Measurements from ENCODE around the gene KLHL11. TPM values are rescaled to one million over a fixed set of nuclear protein-coding genes. Genes with fewer than 3 reads are reported as not detected.
"Not testable (repeated sequence)": the region's sequence is repeated elsewhere in the genome, so short reads cannot be mapped to it uniquely, and the experiment has no call there.

KLHL11 gene
- total and polyA plus RNA-seq, 5 experiments from 2014 or later = 5.0 to 22.6 (median 6.3) TPM

- H3K36me3 Mint-ChIP-seq = peaks cover 0 to 81% (median 16%) of the 10 kb centered on the region in 3 donors
- not testable (repeated sequence) for H3K4me3 Mint-ChIP-seq, H3K4me1 Mint-ChIP-seq, H3K27me3 Mint-ChIP-seq, H3K9me3 Mint-ChIP-seq, H3K27ac Mint-ChIP-seq, DNase-seq, ATAC-seq
- POLR2A ChIA-PET = interaction anchor here (0.9 kb wide), 1 partner anchor 10 kb away, joined by 3 read pairs; no protein-coding TSS in a partner anchor
These were observed 9.1 kb upstream of the KLHL11 start for GRCh38 chr17:41874293-41874670.

DNA sequence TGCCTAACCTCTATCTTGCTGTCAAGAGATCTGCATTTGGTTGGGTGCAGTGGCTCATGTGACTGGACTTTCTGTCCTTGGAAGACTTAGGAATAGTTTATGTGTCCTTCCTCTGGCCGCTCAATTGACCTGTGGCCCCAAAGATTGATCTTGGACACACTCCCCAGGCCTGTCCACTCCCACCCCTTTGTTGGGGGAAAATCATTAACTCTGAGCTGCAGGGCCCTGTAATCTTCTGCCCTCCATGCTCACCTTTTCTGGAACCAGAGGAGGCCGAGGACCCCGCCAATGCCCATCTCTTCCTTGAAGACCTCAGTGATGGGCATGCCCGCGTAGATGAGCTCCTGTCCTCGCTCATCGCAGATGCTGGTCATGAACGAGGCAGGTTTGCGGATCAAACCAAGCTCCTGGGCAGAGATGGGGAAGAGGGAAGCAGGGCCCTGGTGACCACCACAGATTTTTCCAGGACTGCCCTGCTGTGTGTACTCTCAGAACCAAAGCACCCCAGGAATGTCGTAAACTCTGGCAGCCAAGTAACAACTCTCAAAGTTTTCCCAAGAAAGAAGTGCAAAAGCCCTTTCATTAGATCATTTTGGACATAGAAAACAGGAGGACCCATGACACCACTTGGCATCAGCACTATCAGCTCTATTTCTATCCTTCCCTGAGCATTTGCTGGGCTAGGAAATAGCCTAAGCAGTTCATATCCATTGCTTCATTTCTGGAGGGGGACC, 8.5 kb upstream of the KLHL11 start:
- POLR2A ChIA-PET = interaction anchor here (0.9 kb wide), 1 partner anchor 9 kb away, joined by 3 read pairs; no protein-coding TSS in a partner anchor
- no peak for DNase-seq
- peaks cover 0 to 84% (median 15%) of the 10 kb centered on the region in 3 donors for H3K36me3 Mint-ChIP-seq

DNA sequence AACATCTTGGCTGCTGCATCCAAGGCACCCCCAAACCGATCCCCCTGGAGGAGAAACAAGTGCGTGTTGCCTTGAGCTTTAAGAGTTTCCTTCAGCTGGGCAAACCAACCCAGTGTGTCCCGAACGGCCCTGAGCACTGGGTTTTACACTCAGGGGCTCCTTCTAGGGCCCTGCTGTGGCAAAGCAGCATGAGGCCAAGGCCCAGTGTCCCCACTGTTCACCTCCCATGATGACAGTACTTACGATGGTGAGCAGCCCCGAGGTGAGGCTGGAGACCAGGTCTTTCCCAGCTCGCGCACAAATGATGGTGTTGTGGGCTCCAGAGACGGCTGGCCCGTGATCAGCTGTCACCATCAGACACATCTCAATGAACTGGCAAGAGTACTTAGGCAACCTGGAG, 6.6 kb upstream of the KLHL11 start:
- Mint-ChIP-seq H3K4me1 (peaks cover 0 to 4% (median 2%) of the 10 kb centered on the region in 4 donors), H3K27me3 (no peaks in the 10 kb centered on the region)
- POLR2A ChIA-PET = no interaction called here

More for the DNA sequence above, 8.5 kb upstream of the KLHL11 start:
- no peak overlapping the region for H3K4me3 Mint-ChIP-seq
- no peaks in the 10 kb centered on the region for H3K9me3 Mint-ChIP-seq
- H3K27me3 Mint-ChIP-seq = no peaks in the 10 kb centered on the region
- no peak overlapping the region for H3K27ac Mint-ChIP-seq
- no peak for ATAC-seq
- no peaks in the 10 kb centered on the region for H3K4me1 Mint-ChIP-seq

GRCh38 chr17:41870627-41871026, 5.4 kb upstream of the KLHL11 start:
- DNase-seq (no peak), ATAC-seq (no peak)
- Mint-ChIP-seq H3K9me3 (no peaks in the 10 kb centered on the region), H3K27ac (peak overlapping the region in 1 of 10 donors; percentile 11), H3K36me3 (peaks cover 0 to 74% (median 6%) of the 10 kb centered on the region in 3 donors), H3K4me1 (peaks cover 0 to 4% (median 2%) of the 10 kb centered on the region in 4 donors), H3K4me3 (no peak overlapping the region), H3K27me3 (no peaks in the 10 kb centered on the region)
- POLR2A ChIA-PET = interaction anchor here (1.4 kb wide), 1 partner anchor 48 kb away, joined by 6 read pairs; the partner anchor contains the start of gene ACLY

More for the DNA sequence above, 6.6 kb upstream of the KLHL11 start:
- H3K4me3 Mint-ChIP-seq = no peak overlapping the region
- DNase-seq = no peak
- no peak for ATAC-seq
- H3K9me3 Mint-ChIP-seq = no peaks in the 10 kb centered on the region
- H3K36me3 Mint-ChIP-seq = peaks cover 0 to 79% (median 7%) of the 10 kb centered on the region in 3 donors
- peak overlapping the region in 2 of 10 donors; percentile 19 to 38 for H3K27ac Mint-ChIP-seq

DNA sequence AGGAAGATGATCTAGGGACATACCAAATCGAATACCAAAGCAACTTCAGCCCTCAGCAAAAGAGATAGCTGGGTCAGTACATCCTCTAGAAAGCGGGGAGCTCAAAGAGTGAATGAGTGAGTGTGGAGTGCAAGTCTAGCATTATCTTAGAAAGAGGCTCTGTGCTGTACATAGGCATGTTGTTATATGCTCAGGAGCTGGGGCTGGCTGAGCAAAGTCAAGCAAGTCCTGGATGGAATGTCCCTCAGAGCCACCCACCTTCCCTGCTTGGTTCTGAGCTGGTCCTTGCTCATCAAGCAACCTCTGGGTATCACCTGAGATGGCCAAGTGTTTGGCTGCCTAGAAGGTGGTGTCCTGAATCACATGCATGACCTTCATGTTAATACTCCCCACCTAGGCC, 4.9 kb upstream of the KLHL11 start:
- Mint-ChIP-seq H3K9me3 (no peaks in the 10 kb centered on the region), H3K4me1 (peaks cover 0 to 7% (median 4%) of the 10 kb centered on the region in 4 donors), H3K27ac (peak overlapping the region in 3 of 10 donors; percentile 8 to 34 (median 11)), H3K4me3 (no peak overlapping the region), H3K36me3 (peaks cover 0 to 74% (median 6%) of the 10 kb centered on the region in 3 donors), H3K27me3 (no peaks in the 10 kb centered on the region)
- POLR2A ChIA-PET = interaction anchor here (1.4 kb wide), 1 partner anchor 48 kb away, joined by 6 read pairs; the partner anchor contains the start of gene ACLY
- DNase-seq (no peak), ATAC-seq (no peak)

DNA sequence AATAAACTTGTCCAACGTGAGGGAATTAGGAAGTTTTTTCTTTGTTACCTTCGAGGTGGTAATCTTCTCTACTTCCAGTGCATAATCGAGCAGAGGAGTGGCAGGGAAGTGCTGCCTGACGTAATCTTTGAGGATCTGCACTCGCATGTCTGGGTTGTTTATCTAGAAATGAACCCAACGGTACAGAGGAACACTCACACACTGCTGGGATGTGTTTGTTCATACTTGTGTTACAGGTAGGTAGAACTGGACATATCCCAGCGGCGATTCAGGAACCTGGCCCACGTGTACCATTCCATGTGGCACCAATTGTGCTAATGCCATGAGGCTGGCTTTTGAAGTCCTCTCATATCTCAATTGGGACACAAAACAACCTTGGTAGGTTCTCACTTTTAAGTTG, 4.2 kb upstream of the KLHL11 start:
- Mint-ChIP-seq H3K4me3 (no peak overlapping the region), H3K27ac (peak overlapping the region in 2 of 10 donors; percentile 9 to 29), H3K4me1 (peaks cover 0 to 7% (median 4%) of the 10 kb centered on the region in 4 donors), H3K27me3 (no peaks in the 10 kb centered on the region), H3K9me3 (no peaks in the 10 kb centered on the region), H3K36me3 (peaks cover 0 to 68% (median 4%) of the 10 kb centered on the region in 3 donors)
- DNase-seq (no peak), ATAC-seq (no peak)
- POLR2A ChIA-PET = interaction anchor here (1.4 kb wide), 1 partner anchor 49 kb away, joined by 6 read pairs; the partner anchor contains the start of gene ACLY

DNA sequence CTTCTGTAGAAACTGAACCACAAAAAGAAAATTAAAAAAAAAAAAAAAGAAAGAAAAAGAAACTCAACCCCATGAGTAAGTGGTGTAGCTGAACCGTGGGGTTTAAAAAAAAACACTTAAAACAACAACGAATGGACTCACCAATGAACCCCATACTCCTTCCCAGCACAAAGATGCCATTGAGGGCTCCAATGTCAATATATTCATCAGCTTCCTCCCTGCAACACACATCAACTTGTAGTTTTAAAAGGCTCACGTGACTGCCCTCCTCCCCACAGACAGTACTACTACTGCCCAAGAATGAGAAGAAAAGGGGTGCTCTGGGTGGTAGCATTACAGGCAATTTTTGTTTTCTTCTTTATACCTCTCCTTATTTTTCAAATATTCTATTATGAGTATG, 3.3 kb upstream of the KLHL11 start:
- no peak for DNase-seq
- Mint-ChIP-seq H3K4me3 (no peak overlapping the region), H3K4me1 (peaks cover 0 to 7% (median 4%) of the 10 kb centered on the region in 4 donors), H3K36me3 (peaks cover 0 to 63% (median 4%) of the 10 kb centered on the region in 3 donors), H3K9me3 (no peaks in the 10 kb centered on the region), H3K27me3 (no peaks in the 10 kb centered on the region), H3K27ac (peak overlapping the region in 7 of 10 donors; percentile 31 to 87 (median 70))
- POLR2A ChIA-PET = interaction anchor here (0.6 kb wide), 2 partner anchors 80 to 653 kb away, joined by 4 to 5 read pairs; no protein-coding TSS in a partner anchor
- no peak for ATAC-seq

DNA sequence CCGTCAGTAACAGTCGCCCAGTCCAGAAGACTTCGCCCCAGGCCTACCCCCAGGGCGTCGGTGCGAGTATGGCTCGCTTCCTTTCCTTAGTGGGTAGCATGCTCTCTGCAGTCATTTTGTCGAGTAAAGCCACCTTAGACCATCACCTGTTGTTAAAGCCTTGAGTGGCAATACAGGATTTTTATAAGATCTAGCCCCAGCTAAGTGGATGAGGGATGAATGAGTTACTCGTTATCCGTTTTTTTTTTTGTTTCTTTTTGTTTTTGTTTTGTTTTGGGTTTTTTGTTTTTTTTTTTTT, 322 bp upstream of the KLHL11 start:
- DNase-seq = no peak
- Mint-ChIP-seq H3K27me3 (no peaks in the 10 kb centered on the region), H3K27ac (peak overlapping the region in 4 of 10 donors; percentile 49 to 91 (median 90)), H3K4me1 (peaks cover 11 to 20% (median 18%) of the 10 kb centered on the region in 4 donors), H3K36me3 (peaks cover 0 to 34% (median 0%) of the 10 kb centered on the region in 3 donors), H3K9me3 (no peaks in the 10 kb centered on the region), H3K4me3 (no peak overlapping the region)
- POLR2A ChIA-PET = interaction anchor here (0.6 to 3.2 kb wide), 12 partner anchors 13 to 1589 kb away, joined by 3 to 18 read pairs (median 8); partner anchors contain the start of genes ACLY, CNP, EIF1 and KLHL10
- peak in 1 of 2 donors; percentile 5 for ATAC-seq

DNA sequence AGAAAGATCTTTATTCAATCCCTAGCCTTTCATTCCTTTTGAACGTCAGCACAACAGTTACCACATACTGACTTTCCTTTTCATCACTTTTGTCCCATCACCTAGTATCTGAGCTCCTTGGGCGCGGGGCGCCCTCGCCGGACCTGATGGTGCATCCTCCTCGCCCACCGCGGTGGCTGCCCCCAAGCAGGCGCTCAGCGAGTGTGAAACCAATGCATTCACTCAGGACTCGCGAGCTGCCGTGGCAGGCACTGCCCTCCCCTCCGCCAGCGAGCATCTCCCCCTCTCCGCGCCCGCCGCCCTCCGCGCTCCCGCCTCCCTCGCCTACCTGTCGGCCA, 756 bp downstream of the KLHL11 start:
- no peak overlapping the region for H3K27ac Mint-ChIP-seq
- H3K36me3 Mint-ChIP-seq = peaks cover 0 to 25% (median 0%) of the 10 kb centered on the region in 3 donors
- no peak overlapping the region for H3K4me3 Mint-ChIP-seq
- no peaks in the 10 kb centered on the region for H3K9me3 Mint-ChIP-seq
- H3K27me3 Mint-ChIP-seq = no peaks in the 10 kb centered on the region
- ATAC-seq (peak in 1 of 2 donors; percentile 57), DNase-seq (peak in 1 of 10 donors; percentile 59)
- POLR2A ChIA-PET = interaction anchor here (0.6 to 3.2 kb wide), 18 partner anchors 9 to 1496 kb away, joined by 3 to 18 read pairs (median 4); partner anchors contain the start of genes ACLY, CNP, EIF1 and KLHL10
- peaks cover 13 to 31% (median 26%) of the 10 kb centered on the region in 4 donors for H3K4me1 Mint-ChIP-seq

DNA sequence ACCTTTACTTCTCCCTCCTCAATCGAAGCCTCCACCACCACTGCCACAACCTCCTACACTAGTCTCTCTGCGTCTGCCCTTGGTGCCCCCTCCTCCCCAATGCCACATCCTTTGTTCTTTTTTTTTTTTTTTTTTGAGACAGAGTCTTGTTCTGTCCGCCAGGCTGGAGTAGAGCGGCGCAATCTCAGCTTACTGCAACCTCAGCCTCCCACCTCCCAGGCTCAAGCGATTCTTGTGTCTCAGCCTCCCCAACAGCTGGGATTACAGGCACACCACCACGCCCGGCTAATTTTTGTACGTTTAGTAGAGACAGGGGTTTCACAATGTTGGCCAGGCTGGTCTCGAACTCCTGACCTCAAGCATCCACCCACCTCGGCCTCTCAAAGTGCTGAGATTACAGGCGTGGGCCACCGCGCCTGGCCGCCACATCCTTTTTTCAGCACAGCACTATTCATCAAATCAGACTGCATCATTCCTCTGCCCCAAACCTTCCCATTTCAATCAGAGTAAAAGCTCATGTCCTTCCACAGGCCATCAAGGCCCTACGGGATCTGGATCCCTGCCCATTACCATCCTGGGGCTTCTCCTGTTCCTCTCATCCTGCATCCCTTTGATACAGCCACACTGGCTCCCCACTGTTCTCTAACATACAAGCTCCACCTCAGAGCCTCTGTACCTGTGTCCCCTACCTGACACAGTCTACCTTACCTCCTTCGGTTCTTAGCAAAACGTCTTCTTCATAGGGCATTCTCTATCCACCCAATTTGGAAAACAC, 2.0 kb downstream of the KLHL11 start:
- DNase-seq (peak in 7 of 10 donors; percentile 7 to 66 (median 24)), ATAC-seq (peak; percentile 8 to 30)
- H3K9me3 Mint-ChIP-seq = no peaks in the 10 kb centered on the region
- peaks cover 0 to 13% (median 0%) of the 10 kb centered on the region in 3 donors for H3K36me3 Mint-ChIP-seq
- no peaks in the 10 kb centered on the region for H3K27me3 Mint-ChIP-seq
- POLR2A ChIA-PET = interaction anchor here (0.9 to 3.2 kb wide), 8 partner anchors 15 to 174 kb away, joined by 3 to 18 read pairs (median 4); partner anchors contain the start of genes ACLY, EIF1, KLHL10 and NT5C3B
- H3K4me1 Mint-ChIP-seq = peaks cover 13 to 33% (median 30%) of the 10 kb centered on the region in 4 donors
- no peak overlapping the region for H3K4me3 Mint-ChIP-seq
- no peak overlapping the region for H3K27ac Mint-ChIP-seq

- Mint-ChIP-seq H3K36me3 (peaks cover 0 to 7% (median 0%) of the 10 kb centered on the region in 3 donors), H3K27ac (peak overlapping the region in 3 of 10 donors; percentile 11 to 34 (median 29)), H3K9me3 (no peaks in the 10 kb centered on the region), H3K4me1 (peaks cover 12 to 37% (median 34%) of the 10 kb centered on the region in 4 donors), H3K27me3 (no peaks in the 10 kb centered on the region), H3K4me3 (peak overlapping the region in 5 of 10 donors; percentile 16 to 52 (median 37))
- POLR2A ChIA-PET = interaction anchor here (1.1 kb wide), 1 partner anchor 25 kb away, joined by 3 read pairs; the partner anchor contains the start of gene NT5C3B
- ATAC-seq (no peak), DNase-seq (no peak)
These were observed 4.8 kb downstream of the KLHL11 start for GRCh38 chr17:41860254-41860931.

DNA sequence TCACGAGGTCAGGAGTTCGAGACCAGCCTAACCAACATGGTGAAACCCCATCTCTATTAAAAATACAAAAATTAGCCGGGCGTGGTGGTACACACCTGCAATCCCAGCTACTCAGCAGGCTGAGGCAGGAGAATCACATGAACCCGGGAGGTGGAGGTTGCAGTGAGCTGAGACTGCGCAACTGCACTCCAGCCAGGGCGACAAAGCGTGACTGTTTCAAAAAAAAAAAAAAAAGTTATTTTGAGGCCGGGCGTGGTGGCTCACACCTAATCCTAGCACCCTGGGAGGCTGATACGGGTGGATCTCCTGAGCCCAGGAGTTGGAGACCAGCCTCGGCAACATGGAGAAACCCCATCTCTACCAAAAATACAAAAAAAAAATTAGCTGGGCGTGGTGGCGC, 13.8 kb downstream of the KLHL11 start:
- peak overlapping the region in 1 of 10 donors; percentile 2 for H3K4me3 Mint-ChIP-seq
- H3K9me3 Mint-ChIP-seq, ATAC-seq, H3K27me3 Mint-ChIP-seq, DNase-seq, H3K27ac Mint-ChIP-seq: not testable (repeated sequence)
- peaks cover 25 to 63% (median 42%) of the 10 kb centered on the region in 4 donors for H3K4me1 Mint-ChIP-seq
- POLR2A ChIA-PET = interaction anchor here (0.7 kb wide), 2 partner anchors 13 to 19 kb away, joined by 3 read pairs; no protein-coding TSS in a partner anchor
- H3K36me3 Mint-ChIP-seq = peaks cover 0 to 73% (median 10%) of the 10 kb centered on the region in 3 donors

Data from naive thymus-derived CD8-positive, alpha-beta T cell (primary cell).